H1 (cell line): ENCODE results near the gene RGCC. TPM values are rescaled to one million over a fixed set of nuclear protein-coding genes. Genes with fewer than 3 reads are reported as not detected.

Experiments used
- CTCF ChIA-PET: fragments of 300-600 bp; sonication (Branson Sonifier 250); formaldehyde crosslinking; loops from one replicate; lab custom pipeline; 2021; ENCODE audit not compliant: partially characterized antibody; lab: Charles Lee
- POLR2A ChIA-PET: fragments of 300-600 bp; sonication (Branson Sonifier 250); formaldehyde crosslinking; loops from one replicate; lab custom pipeline; 2021; ENCODE audit warnings: inconsistent platforms; ENCODE audit not compliant: partially characterized antibody; lab: Charles Lee
- DNase-seq, 2 experiments: peaks; one replicate each; pipeline versions ENCODE4 v3.0.0 to v3.0.0-alpha.2; 2010 to 2022; ENCODE audit warnings: low spot score in 2 of 2, low read depth in 1 of 2, mixed read lengths in 1 of 2
- FAIRE-seq: peaks from 2 replicates; lab custom pipeline; 2011; peaks lifted over from hg19 to GRCh38; lab: Jason Lieb, UNC
- H2AFZ ChIP-seq: 2 replicates; pipeline ENCODE4 v1.8.1; 2012; ENCODE audit warnings: low read length, inconsistent platforms
- H2AK5ac ChIP-seq: 2 replicates; pipeline ENCODE4 v1.6.1; 2013; ENCODE audit warnings: low read depth, low read length
- H2BK120ac ChIP-seq: replicated peaks from 2 replicates; pipeline ENCODE3; 2013; ENCODE audit warnings: low read depth, low read length, inconsistent platforms
- H2BK12ac ChIP-seq: 2 replicates; pipeline ENCODE4 v1.6.1; 2013; ENCODE audit warnings: low read depth, low read length
- H2BK15ac ChIP-seq: 2 replicates; pipeline ENCODE4 v1.6.1; 2013; ENCODE audit warnings: low read length
- H2BK20ac ChIP-seq: 2 replicates; pipeline ENCODE4 v1.6.1; 2013; ENCODE audit warnings: low read length
- H2BK5ac ChIP-seq: 2 replicates; pipeline ENCODE4 v1.6.1; 2013; ENCODE audit warnings: low read depth, low read length
- H3K14ac ChIP-seq: 2 replicates; pipeline ENCODE4 v1.6.1; 2013; ENCODE audit warnings: inconsistent platforms; ENCODE audit not compliant: insufficient read length
- H3K18ac ChIP-seq: 2 replicates; pipeline ENCODE4 v1.6.1; 2013; ENCODE audit warnings: low read length; ENCODE audit errors: extremely low read depth
- H3K23ac ChIP-seq: 2 replicates; pipeline ENCODE4 v1.6.1; 2013; ENCODE audit warnings: inconsistent platforms; ENCODE audit not compliant: insufficient read length
- H3K23me2 ChIP-seq: 2 replicates; pipeline ENCODE4 v1.6.1; 2013; ENCODE audit warnings: low read depth, low read length
- H3K27ac ChIP-seq: 2 replicates; pipeline ENCODE4 v1.6.1; 2011; ENCODE audit warnings: low read depth, low read length, inconsistent platforms
- H3K27me3 ChIP-seq, 4 experiments: replicated peaks in 1 of 4; 1 replicate in 1 of 4; 2 replicates in 3 of 4; pipeline versions ENCODE4 v1.6.1 to v1.8.1; 2011 to 2013; ENCODE audit warnings: low read length in 3 of 4, mild to moderate bottlenecking in 3 of 4, inconsistent platforms in 2 of 4, mixed read lengths in 2 of 4, moderate library complexity in 1 of 4; ENCODE audit not compliant: control insufficient read depth in 3 of 4, insufficient read depth in 3 of 4; ENCODE audit errors: extremely low read depth in 1 of 4
- H3K36me3 ChIP-seq, 4 experiments: 2 replicates each; pipeline versions ENCODE4 v1.6.1 to v1.8.1; 2011 to 2013; ENCODE audit warnings: mild to moderate bottlenecking in 4 of 4, low read length in 3 of 4, moderate library complexity in 2 of 4, control low read depth in 1 of 4, inconsistent platforms in 1 of 4; ENCODE audit not compliant: insufficient read depth in 4 of 4, control insufficient read depth in 2 of 4
- H3K4ac ChIP-seq: replicated peaks from 2 replicates; pipeline ENCODE3; 2013; ENCODE audit warnings: low read length, low read depth, mixed read lengths, inconsistent platforms; ENCODE audit not compliant: insufficient read length
- H3K4me1 ChIP-seq, 4 experiments: replicated peaks in 1 of 4; 1 replicate in 1 of 4; 2 replicates in 3 of 4; pipeline versions ENCODE4 v1.6.1 to v1.8.1; 2011 to 2013; ENCODE audit warnings: low read length in 3 of 4, inconsistent platforms in 2 of 4, mixed read lengths in 1 of 4; ENCODE audit not compliant: insufficient read depth in 4 of 4, control insufficient read depth in 3 of 4
- H3K4me2 ChIP-seq, 2 experiments: 2 replicates each; pipeline versions ENCODE4 v1.6.1 to v1.8.1; 2011 to 2013; ENCODE audit warnings: low read depth in 2 of 2, low read length in 2 of 2, control low read depth in 1 of 2, inconsistent platforms in 1 of 2, mild to moderate bottlenecking in 1 of 2; ENCODE audit not compliant: insufficient read depth in 1 of 2
- H3K4me3 ChIP-seq, 4 experiments: fragments of 200-600, 300-600 bp in 1 of 4; sonication (generic), shearing (Covaris generic), sonication (Bioruptor Twin) in 1 of 4; 2 replicates each; pipeline versions ENCODE4 v1.5.1 to v1.8.1; 2011 to 2016; ENCODE audit warnings: low read length in 4 of 4, low read depth in 3 of 4, control low read depth in 2 of 4, inconsistent platforms in 2 of 4, mild to moderate bottlenecking in 2 of 4, mixed read lengths in 1 of 4, moderate library complexity in 1 of 4; ENCODE audit not compliant: insufficient read depth in 2 of 4; ENCODE audit errors: extremely low read depth in 1 of 4
- H3K56ac ChIP-seq: replicated peaks from 2 replicates; pipeline ENCODE3; 2013; ENCODE audit warnings: low read depth, mild to moderate bottlenecking, mixed read lengths, low read length, inconsistent platforms; ENCODE audit not compliant: insufficient read length
- H3K79me1 ChIP-seq: 2 replicates; pipeline ENCODE4 v1.6.1; 2013; ENCODE audit warnings: low read depth, low read length, control low read depth
- H3K79me2 ChIP-seq, 2 experiments: 2 replicates each; pipeline versions ENCODE4 v1.6.1 to v1.8.1; 2012 to 2013; ENCODE audit warnings: low read length in 2 of 2, mild to moderate bottlenecking in 2 of 2, inconsistent platforms in 1 of 2; ENCODE audit not compliant: insufficient read depth in 2 of 2, control insufficient read depth in 1 of 2
- H3K9ac ChIP-seq, 4 experiments: replicated peaks in 1 of 4; 1 replicate in 1 of 4; 2 replicates in 3 of 4; pipeline versions ENCODE4 v1.6.1 to v1.8.1; 2011 to 2013; ENCODE audit warnings: low read depth in 3 of 4, low read length in 3 of 4, control low read depth in 2 of 4, mild to moderate bottlenecking in 2 of 4, moderate library complexity in 2 of 4, inconsistent platforms in 1 of 4; ENCODE audit errors: extremely low read depth in 1 of 4
- H3K9me3 ChIP-seq, 2 experiments: 2 replicates each; pipeline versions ENCODE4 v1.6.1 to v1.8.1; 2012 to 2013; ENCODE audit warnings: mild to moderate bottlenecking in 2 of 2, moderate library complexity in 2 of 2, control low read depth in 1 of 2, inconsistent platforms in 1 of 2, low read depth in 1 of 2, low read length in 1 of 2, mixed read lengths in 1 of 2; ENCODE audit not compliant: insufficient read depth in 2 of 2
- H4K20me1 ChIP-seq, 2 experiments: replicated peaks in 1 of 2; 2 replicates each; pipeline versions ENCODE3 to v1.8.1; 2011 to 2013; ENCODE audit warnings: inconsistent platforms in 2 of 2, low read length in 2 of 2, mild to moderate bottlenecking in 1 of 2; ENCODE audit not compliant: insufficient read depth in 2 of 2, control insufficient read depth in 1 of 2
- H4K5ac ChIP-seq: 2 replicates; pipeline ENCODE4 v1.6.1; 2013; ENCODE audit warnings: low read length, low read depth, mixed read lengths, inconsistent platforms; ENCODE audit not compliant: insufficient read length
- H4K8ac ChIP-seq: 2 replicates; pipeline ENCODE4 v1.8.0; 2013; ENCODE audit warnings: mild to moderate bottlenecking, moderate library complexity, low read length, inconsistent platforms; ENCODE audit not compliant: insufficient read depth; ENCODE audit errors: extremely low read depth
- H4K91ac ChIP-seq: replicated peaks from 2 replicates; pipeline ENCODE3; 2013; ENCODE audit warnings: low read length, mixed read lengths, inconsistent platforms; ENCODE audit not compliant: insufficient read length
- ASH2L ChIP-seq: fragments of 200-600, 300-600 bp; sonication (generic); IDR thresholded peaks from one replicate; pipeline ENCODE4 v1.7.1; 2017; ENCODE audit warnings: low read length
- ATF3 ChIP-seq: IDR thresholded peaks from 2 replicates; pipeline ENCODE4 v1.6.1; 2011; ENCODE audit warnings: low read depth, mild to moderate bottlenecking, low read length; ENCODE audit not compliant: insufficient read depth
- BCL11A ChIP-seq, 2 experiments: IDR thresholded peaks; one replicate each; pipeline ENCODE4 v1.6.1; 2011; ENCODE audit warnings: low read depth in 2 of 2, low read length in 2 of 2, mild to moderate bottlenecking in 2 of 2
- CBX8 ChIP-seq: fragments of 300-800, 300-1000 bp; sonication (generic); IDR thresholded peaks from 2 replicates; pipeline ENCODE4 v1.7.1; 2016; ENCODE audit warnings: low read depth, low read length, borderline replicate concordance
- CHD2 ChIP-seq: IDR thresholded peaks from 2 replicates; pipeline ENCODE4 v1.6.1; 2012; ENCODE audit warnings: low read length, improper control_type of control experiment
- JUN ChIP-seq: IDR thresholded peaks from 2 replicates; pipeline ENCODE4 v1.6.1; 2011; ENCODE audit warnings: low read depth, mild to moderate bottlenecking, improper control_type of control experiment, low read length
- POLR2AphosphoS5 ChIP-seq: IDR thresholded peaks from 2 replicates; pipeline ENCODE4 v1.6.1; 2011; ENCODE audit warnings: low read depth, low read length
- POU5F1 ChIP-seq: IDR thresholded peaks from 2 replicates; pipeline ENCODE4 v1.6.1; 2011; ENCODE audit warnings: low read depth, mild to moderate bottlenecking, low read length, moderate library complexity
- TBP ChIP-seq: IDR thresholded peaks from 2 replicates; pipeline ENCODE4 v1.6.1; 2011; ENCODE audit warnings: low read depth, low read length, improper control_type of control experiment
- WGBS, 2 experiments: shearing (Covaris generic) in 1 of 2; methylation state at CpG; one replicate each; pipeline versions ENCODE4 v1.1.6 to v1.1.7; 2013 to 2015; ENCODE audit warnings: low lambda C conversion rate in 2 of 2, mixed read lengths in 2 of 2, inconsistent platforms in 1 of 2, low coverage in 1 of 2, missing lambda C conversion rate in 1 of 2; ENCODE audit not compliant: insufficient replicate concordance in 2 of 2, insufficient coverage in 1 of 2, insufficient read length in 1 of 2; ENCODE audit errors: extremely low coverage in 1 of 2, missing lambda C conversion rate in 1 of 2; 5-methylcytosine and 5-hydroxymethylcytosine counted together
- polyA plus RNA-seq, 7 experiments: library from polyadenylated mRNA; depleted of rRNA in 3 of 7; stranded (reverse) in 5 of 7; unstranded in 2 of 7; fragments of >200 nt in 5 of 7; fragments of 200-250 nt in 2 of 7; gene quantifications; 1 replicate in 5 of 7; 2 replicates in 1 of 7; 4 replicates in 1 of 7; pipeline versions ENCODE4 v1.2.1 to v1.2.3, GENCODE V29; 2011 to 2013; ENCODE audit warnings: missing spikeins in 2 of 7, mixed read lengths in 2 of 7
- total RNA-seq: library from RNA; stranded (reverse); fragmentation: NEBNext Ultra II Directional; extraction: Animal tissue kit (Norgen Biotek cat#: 25700); gene quantifications from 2 replicates; pipeline ENCODE4 v1.2.1, GENCODE V29; 2021
- TF ChIP-seq, protein P1 (sequence below): IDR thresholded peaks from 2 replicates; pipeline ENCODE4 v1.6.1; 2012; ENCODE audit warnings: low read length, inconsistent platforms
- TF ChIP-seq, protein P2 (sequence below): IDR thresholded peaks from 2 replicates; pipeline ENCODE4 v1.6.1; 2011; ENCODE audit warnings: low read length, improper control_type of control experiment

RGCC gene
- total and polyA plus RNA-seq, 2 of the 8 experiments (the other 6 are each of a cell fraction or from before 2014, with no cell fraction given) = 0.41 TPM; not detected in 1

DNA sequence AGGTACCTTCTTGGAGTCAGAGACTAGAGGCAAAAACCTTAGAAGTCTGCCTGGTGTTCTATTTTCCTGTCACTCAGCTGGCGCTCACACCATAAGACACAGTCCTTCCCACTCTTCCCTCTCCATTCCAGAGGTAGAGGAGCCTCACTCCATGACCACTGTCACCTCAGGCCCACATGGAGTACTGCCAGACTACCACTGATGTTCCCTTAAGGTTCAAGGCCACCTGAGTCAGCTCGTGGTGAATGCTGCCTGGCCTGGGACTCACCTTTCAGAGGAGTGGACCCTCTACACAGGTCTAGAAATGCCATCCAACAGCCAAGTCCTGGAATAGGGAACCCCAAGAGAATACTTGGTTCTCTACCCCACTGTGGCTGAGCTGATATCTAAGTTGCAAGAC, 29.9 kb downstream of the RGCC start:
- H2BK120ac ChIP-seq = no peak overlapping the region
- CTCF ChIA-PET = interaction anchor here (0.7 to 1.1 kb wide), 2 partner anchors 25 to 98 kb away, joined by 3 to 4 read pairs; no protein-coding TSS in a partner anchor
- no peak overlapping the region for H3K23ac ChIP-seq
- no peak overlapping the region for H2BK5ac ChIP-seq
- WGBS, 2 experiments = 85% methylated on average over 2 of the region's 2 CpGs; no CpG with 5 or more reads in 1 of the 2 experiments
- no peak for FAIRE-seq
- no peaks in the 10 kb centered on the region for H3K9me3 ChIP-seq
- no peak overlapping the region for H2BK20ac ChIP-seq
- TF ChIP-seq, protein P1, sequence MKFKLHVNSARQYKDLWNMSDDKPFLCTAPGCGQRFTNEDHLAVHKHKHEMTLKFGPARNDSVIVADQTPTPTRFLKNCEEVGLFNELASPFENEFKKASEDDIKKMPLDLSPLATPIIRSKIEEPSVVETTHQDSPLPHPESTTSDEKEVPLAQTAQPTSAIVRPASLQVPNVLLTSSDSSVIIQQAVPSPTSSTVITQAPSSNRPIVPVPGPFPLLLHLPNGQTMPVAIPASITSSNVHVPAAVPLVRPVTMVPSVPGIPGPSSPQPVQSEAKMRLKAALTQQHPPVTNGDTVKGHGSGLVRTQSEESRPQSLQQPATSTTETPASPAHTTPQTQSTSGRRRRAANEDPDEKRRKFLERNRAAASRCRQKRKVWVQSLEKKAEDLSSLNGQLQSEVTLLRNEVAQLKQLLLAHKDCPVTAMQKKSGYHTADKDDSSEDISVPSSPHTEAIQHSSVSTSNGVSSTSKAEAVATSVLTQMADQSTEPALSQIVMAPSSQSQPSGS = no peak
- no peak for TF ChIP-seq CHD2
- TF ChIP-seq ASH2L = no peak
- no peak for TF ChIP-seq TBP
- no peak for TF ChIP-seq BCL11A (IDR thresholded peaks at IDR 0.05; ENCODE audit: low read depth in 2 of 2, low read length in 2 of 2)
- no peak for TF ChIP-seq ATF3
- TF ChIP-seq, protein P2, sequence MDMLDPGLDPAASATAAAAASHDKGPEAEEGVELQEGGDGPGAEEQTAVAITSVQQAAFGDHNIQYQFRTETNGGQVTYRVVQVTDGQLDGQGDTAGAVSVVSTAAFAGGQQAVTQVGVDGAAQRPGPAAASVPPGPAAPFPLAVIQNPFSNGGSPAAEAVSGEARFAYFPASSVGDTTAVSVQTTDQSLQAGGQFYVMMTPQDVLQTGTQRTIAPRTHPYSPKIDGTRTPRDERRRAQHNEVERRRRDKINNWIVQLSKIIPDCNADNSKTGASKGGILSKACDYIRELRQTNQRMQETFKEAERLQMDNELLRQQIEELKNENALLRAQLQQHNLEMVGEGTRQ = no peak
- TF ChIP-seq CBX8 = no peak
- no peak for TF ChIP-seq POLR2AphosphoS5
- no peak for TF ChIP-seq POU5F1
- no peak for TF ChIP-seq JUN
- TF ChIP-seq, all 59 proteins: peak for 0
- Histone ChIP-seq H2BK15ac (no peak overlapping the region), H4K8ac (no peak overlapping the region; the same call in 1 of the 2 replicates), H4K20me1 (no peaks in the 10 kb centered on the region), H4K5ac (no peak overlapping the region), H4K91ac (no peak overlapping the region), H3K14ac (no peak overlapping the region), H3K36me3 (no peaks in the 10 kb centered on the region), H3K18ac (no peak overlapping the region), H3K56ac (no peak overlapping the region), H3K4me1 (no peaks in the 10 kb centered on the region), H3K4me2 (no peak overlapping the region), H3K27ac (no peak overlapping the region), H3K23me2 (no peaks in the 10 kb centered on the region), H3K79me1 (no peaks in the 10 kb centered on the region), H3K27me3 (no peaks in the 10 kb centered on the region; a peak in 2 of 7 replicates), H3K9ac (no peak overlapping the region), H2AFZ (no peak overlapping the region), H3K79me2 (no peaks in the 10 kb centered on the region), H2AK5ac (no peak overlapping the region), H2BK12ac (no peak overlapping the region), H3K4ac (no peak overlapping the region), H3K4me3 (no peak overlapping the region)
- POLR2A ChIA-PET = no interaction called here
- DNase-seq = no peak
